Uterus (tissue), 4 donors: ENCODE measurements around the gene NPC2. TPM values are rescaled to one million over a fixed set of nuclear protein-coding genes. Genes with fewer than 3 reads are reported as not detected.
"Not testable (repeated sequence)": the region's sequence is repeated elsewhere in the genome, so short reads cannot be mapped to it uniquely, and the experiment has no call there.

Experiments
- DNase-seq, 2 donors: peaks; one replicate each; pipeline ENCODE4 v3.0.0-alpha.2; 2019 to 2020
- H3K27ac ChIP-seq, 2 donors: fragments of 200-600 bp; sonication (generic); 1 replicate in 1 of 2; 2 replicates in 1 of 2; pipeline ENCODE4 v1.5.1; 2016 to 2018
- H3K27me3 ChIP-seq, 2 donors: fragments of 200-600 bp; sonication (generic); one replicate each; pipeline ENCODE4 v1.5.1; 2018 to 2019; ENCODE audit warnings: control low read depth in 1 of 2
- H3K36me3 ChIP-seq, 2 donors: fragments of 200-600 bp; sonication (generic); one replicate each; pipeline ENCODE4 v1.5.1; 2019; ENCODE audit warnings: control low read depth in 1 of 2
- H3K4me1 ChIP-seq, 2 donors: fragments of 200-600 bp; sonication (generic); one replicate each; pipeline ENCODE4 v1.5.1; 2018 to 2019; ENCODE audit warnings: control low read depth in 1 of 2
- H3K4me3 ChIP-seq, 2 donors: fragments of 200-600 bp; sonication (generic); 1 replicate in 1 of 2; 2 replicates in 1 of 2; pipeline ENCODE4 v1.5.1; 2018 to 2019; ENCODE audit warnings: mild to moderate bottlenecking in 1 of 2
- H3K9me3 ChIP-seq, 2 donors: fragments of 200-600 bp; sonication (generic); one replicate each; pipeline ENCODE4 v1.5.1; 2019; ENCODE audit warnings: control low read depth in 1 of 2
- CTCF ChIP-seq, 4 experiments: fragments of 200-600 bp in 2 of 4; fragments of 450-650 bp in 2 of 4; sonication (generic) in 2 of 4; IDR thresholded peaks; one replicate each; pipeline ENCODE4 v1.5.1; 2016 to 2019; ENCODE audit warnings: antibody characterized with exemption in 4 of 4, mild to moderate bottlenecking in 2 of 4, moderate library complexity in 1 of 4
- POLR2A ChIP-seq, 2 donors: fragments of 450-650 bp; IDR thresholded peaks; one replicate each; pipeline ENCODE4 v1.6.1; 2016; ENCODE audit warnings: antibody characterized with exemption in 2 of 2, mild to moderate bottlenecking in 1 of 2, moderate library complexity in 1 of 2
- intact Hi-C: fragments of 100-400 bp; cut with DNase I; formaldehyde crosslinking; loops from one replicate; pipeline ENCODE4 v1.15.1; 2023; ENCODE audit warnings: low total_unique reads
- total RNA-seq, 4 donors: library from RNA; depleted of rRNA in 3 of 4; stranded (reverse); fragments of >200 nt in 3 of 4; gene quantifications; one replicate each; pipeline versions ENCODE4 v1.1.0 to v1.2.4, GENCODE V29; 2014 to 2023
- donor health status: DM: yes; HTN: yes; CAD: no.

Gene NPC2
- total RNA-seq, 4 donors from 2014 or later: 151 to 353 (median 209) TPM

GRCh38 chr14:74459289-74459946, 33.7 kb downstream of the NPC2 start:
- intact Hi-C loops: no loop called here
- no peak overlapping the region for H3K27ac ChIP-seq
- no peaks in the 10 kb centered on the region for H3K27me3 ChIP-seq
- TF ChIP-seq POLR2A (IDR thresholded peaks at IDR 0.05) (no peak), CTCF (IDR thresholded peaks at IDR 0.05) (peak in 2 of 4 experiments; percentile 15 to 20)
- H3K4me3 ChIP-seq: no peak overlapping the region
- no peaks in the 10 kb centered on the region for H3K36me3 ChIP-seq
- DNase-seq: no peak
- no peaks in the 10 kb centered on the region for H3K9me3 ChIP-seq
- no peaks in the 10 kb centered on the region for H3K4me1 ChIP-seq

- intact Hi-C loops: no loop called here
- TF ChIP-seq POLR2A (IDR thresholded peaks at IDR 0.05) (no peak), CTCF (IDR thresholded peaks at IDR 0.05) (no peak)
- no peaks in the 10 kb centered on the region for H3K27me3 ChIP-seq
Measured at GRCh38 chr14:74457565-74457895, 35.6 kb downstream of the NPC2 start.

GRCh38 chr14:74456684-74457564, 36.2 kb downstream of the NPC2 start:
- intact Hi-C loops: no loop called here
- DNase-seq: no peak
- H3K36me3 ChIP-seq: no peaks in the 10 kb centered on the region
- H3K9me3 ChIP-seq: no peaks in the 10 kb centered on the region
- H3K4me1 ChIP-seq: no peaks in the 10 kb centered on the region
- H3K27me3 ChIP-seq: no peaks in the 10 kb centered on the region
- H3K4me3 ChIP-seq: no peak overlapping the region
- no peak overlapping the region for H3K27ac ChIP-seq
- TF ChIP-seq CTCF (IDR thresholded peaks at IDR 0.05): no peak
- no peak for TF ChIP-seq POLR2A (IDR thresholded peaks at IDR 0.05)

More at GRCh38 chr14:74457565-74457895, 35.6 kb downstream of the NPC2 start:
- no peaks in the 10 kb centered on the region for H3K36me3 ChIP-seq
- H3K27ac ChIP-seq: no peak overlapping the region
- H3K4me3 ChIP-seq: no peak overlapping the region
- no peak for DNase-seq
- no peaks in the 10 kb centered on the region for H3K4me1 ChIP-seq
- no peaks in the 10 kb centered on the region for H3K9me3 ChIP-seq

- intact Hi-C loops, H3K4me1 ChIP-seq, H3K9me3 ChIP-seq, H3K36me3 ChIP-seq, H3K27me3 ChIP-seq, DNase-seq, H3K4me3 ChIP-seq, H3K27ac ChIP-seq: not testable (repeated sequence)
Measured at GRCh38 chr14:74454397-74454796, 38.7 kb downstream of the NPC2 start.

- H3K27me3 ChIP-seq: no peaks in the 10 kb centered on the region
- DNase-seq: no peak
- H3K36me3 ChIP-seq: no peaks in the 10 kb centered on the region
- no peak overlapping the region for H3K4me3 ChIP-seq
- H3K27ac ChIP-seq: no peak overlapping the region
- H3K4me1 ChIP-seq: no peaks in the 10 kb centered on the region
- H3K9me3 ChIP-seq: no peaks in the 10 kb centered on the region
- TF ChIP-seq CTCF (IDR thresholded peaks at IDR 0.05) (no peak), POLR2A (IDR thresholded peaks at IDR 0.05) (no peak)
- intact Hi-C loops: no loop called here
Measured at GRCh38 chr14:74444866-74445265, 48.2 kb downstream of the NPC2 start.
